WERI-Rb-1 (cell line): ENCODE data around the gene GALNT17.

Experiments used
- DNase-seq: peaks from one replicate; pipeline ENCODE4 v3.0.0-alpha.2; 2020
- H3K27ac ChIP-seq: fragments of 250-450 bp; sonication (Bioruptor Pico); 2 replicates; pipeline ENCODE4 v1.5.1; 2020; ENCODE audit warnings: mild to moderate bottlenecking, moderate library complexity
- H3K27me3 ChIP-seq: fragments of 250-450 bp; sonication (Bioruptor Pico); 2 replicates; pipeline ENCODE4 v1.5.1; 2021; ENCODE audit warnings: mild to moderate bottlenecking, low read depth, moderate library complexity; ENCODE audit not compliant: insufficient read depth, severe bottlenecking
- H3K36me3 ChIP-seq: fragments of 250-450 bp; sonication (Bioruptor Pico); 2 replicates; pipeline ENCODE4 v1.5.1; 2020; ENCODE audit warnings: mild to moderate bottlenecking, moderate library complexity
- H3K4me3 ChIP-seq: 2 replicates; pipeline ENCODE4 v1.5.1; 2011; ENCODE audit warnings: low read depth, mild to moderate bottlenecking, control low read depth, low read length
- H3K9me3 ChIP-seq: fragments of 250-450 bp; sonication (Bioruptor Pico); 2 replicates; pipeline ENCODE4 v1.5.1; 2021; ENCODE audit warnings: mild to moderate bottlenecking, moderate library complexity; ENCODE audit not compliant: severe bottlenecking
- TF ChIP-seq, protein P1 (sequence below): IDR thresholded peaks from 2 replicates; pipeline ENCODE4 v1.5.1; 2011; ENCODE audit warnings: low read depth, mild to moderate bottlenecking, control low read depth, inconsistent platforms, low read length

The GALNT17 gene

DNA sequence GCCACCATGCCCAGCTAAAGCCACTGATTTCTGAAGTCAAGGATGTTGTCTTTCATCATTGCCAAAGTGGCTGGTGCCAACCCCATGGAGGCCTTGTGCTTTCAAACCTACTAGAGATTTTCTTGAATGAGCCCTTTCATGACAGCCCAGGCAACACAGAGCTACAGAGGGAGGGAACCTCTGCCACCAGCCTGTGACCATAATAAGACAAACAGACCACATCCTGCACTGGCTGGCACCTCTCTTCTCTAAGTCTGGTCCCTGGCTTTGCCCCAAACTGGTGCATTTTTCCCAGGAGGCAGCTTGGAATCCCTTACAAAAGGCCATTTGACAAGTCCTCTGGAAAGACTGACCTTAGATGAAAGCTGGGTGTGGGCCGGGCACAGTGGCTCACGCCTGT, 348.8 kb downstream of the GALNT17 start:
- Histone ChIP-seq H3K27me3 (peaks cover under 1% of the 10 kb centered on the region), H3K4me3 (no peak overlapping the region), H3K27ac (no peak overlapping the region), H3K9me3 (no peaks in the 10 kb centered on the region), H3K36me3 (no peaks in the 10 kb centered on the region)
- DNase-seq, result no peak
- TF ChIP-seq, protein P1, sequence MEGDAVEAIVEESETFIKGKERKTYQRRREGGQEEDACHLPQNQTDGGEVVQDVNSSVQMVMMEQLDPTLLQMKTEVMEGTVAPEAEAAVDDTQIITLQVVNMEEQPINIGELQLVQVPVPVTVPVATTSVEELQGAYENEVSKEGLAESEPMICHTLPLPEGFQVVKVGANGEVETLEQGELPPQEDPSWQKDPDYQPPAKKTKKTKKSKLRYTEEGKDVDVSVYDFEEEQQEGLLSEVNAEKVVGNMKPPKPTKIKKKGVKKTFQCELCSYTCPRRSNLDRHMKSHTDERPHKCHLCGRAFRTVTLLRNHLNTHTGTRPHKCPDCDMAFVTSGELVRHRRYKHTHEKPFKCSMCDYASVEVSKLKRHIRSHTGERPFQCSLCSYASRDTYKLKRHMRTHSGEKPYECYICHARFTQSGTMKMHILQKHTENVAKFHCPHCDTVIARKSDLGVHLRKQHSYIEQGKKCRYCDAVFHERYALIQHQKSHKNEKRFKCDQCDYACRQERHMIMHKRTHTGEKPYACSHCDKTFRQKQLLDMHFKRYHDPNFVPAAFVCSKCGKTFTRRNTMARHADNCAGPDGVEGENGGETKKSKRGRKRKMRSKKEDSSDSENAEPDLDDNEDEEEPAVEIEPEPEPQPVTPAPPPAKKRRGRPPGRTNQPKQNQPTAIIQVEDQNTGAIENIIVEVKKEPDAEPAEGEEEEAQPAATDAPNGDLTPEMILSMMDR, result no peak

DNA sequence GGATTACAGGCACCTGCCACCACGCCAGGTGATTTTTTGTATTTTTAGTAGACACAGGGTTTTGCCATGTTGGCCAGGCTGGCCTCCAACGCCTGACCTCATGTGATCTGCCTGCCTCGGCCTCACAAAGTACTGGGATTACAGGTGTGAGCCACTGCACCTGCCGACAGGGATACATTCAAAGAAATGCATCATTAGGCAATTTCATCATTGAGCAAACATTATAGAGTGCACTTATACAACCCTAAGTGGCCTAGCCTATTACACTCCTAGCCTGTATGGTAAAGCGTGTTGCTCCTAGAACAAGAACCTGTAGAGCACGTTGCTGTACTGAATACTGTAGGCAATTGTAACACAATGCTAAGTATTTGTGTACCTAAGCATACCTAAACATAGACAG, 350.3 kb downstream of the GALNT17 start:
- no peaks in the 10 kb centered on the region for H3K27me3 ChIP-seq
- TF ChIP-seq, protein P1, result no peak
- DNase-seq, result no peak

DNA sequence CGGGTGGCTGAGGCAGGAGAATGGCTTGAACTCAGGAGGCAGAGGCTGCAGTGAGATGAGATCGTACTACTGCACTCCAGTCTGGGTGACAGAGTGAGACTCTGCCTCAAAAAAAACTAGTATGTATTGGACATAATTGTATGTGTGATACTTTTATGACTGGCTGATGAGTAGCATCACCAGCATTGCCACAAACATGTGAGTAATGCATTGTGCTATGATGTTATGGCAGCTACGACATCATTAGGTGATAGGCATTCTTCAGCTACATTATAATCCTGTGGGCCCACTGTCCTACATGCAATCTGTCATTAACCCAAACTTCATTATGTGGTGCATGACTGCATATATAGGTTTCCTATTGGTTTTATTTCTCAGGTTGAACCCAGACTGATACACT, 352.4 kb downstream of the GALNT17 start:
- DNase-seq, result no peak
- Histone ChIP-seq H3K4me3 (no peak overlapping the region), H3K36me3 (no peaks in the 10 kb centered on the region), H3K27ac (no peak overlapping the region), H3K27me3 (no peaks in the 10 kb centered on the region), H3K9me3 (no peaks in the 10 kb centered on the region)
- TF ChIP-seq, protein P1, result no peak

More for the DNA sequence above, 350.3 kb downstream of the GALNT17 start:
- Histone ChIP-seq H3K4me3 (no peak overlapping the region), H3K9me3 (no peaks in the 10 kb centered on the region), H3K36me3 (no peaks in the 10 kb centered on the region), H3K27ac (no peak overlapping the region)

DNA sequence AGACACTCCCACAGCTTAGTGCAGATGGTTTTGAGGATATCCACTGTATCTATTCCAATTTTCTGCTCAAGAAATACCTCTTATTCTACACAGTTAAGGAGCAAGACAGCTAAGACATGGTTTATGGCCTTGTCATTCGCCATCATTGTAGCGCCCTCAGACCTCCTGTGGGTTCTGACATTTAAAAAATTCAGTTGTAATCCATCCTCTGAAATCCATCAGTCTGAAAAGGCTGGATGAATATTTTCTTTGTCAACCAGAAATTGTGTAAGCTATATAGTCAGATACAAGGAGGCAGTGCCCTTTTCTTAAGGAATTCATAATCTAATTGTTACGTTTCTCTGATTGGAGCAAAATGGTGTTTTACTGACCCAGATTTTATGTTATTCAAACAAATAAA, 353.6 kb downstream of the GALNT17 start:
- H3K36me3 ChIP-seq, result no peaks in the 10 kb centered on the region
- no peak overlapping the region for H3K27ac ChIP-seq
- H3K9me3 ChIP-seq, result no peaks in the 10 kb centered on the region
- TF ChIP-seq, protein P1, result no peak
- H3K27me3 ChIP-seq, result no peaks in the 10 kb centered on the region
- DNase-seq, result no peak
- no peak overlapping the region for H3K4me3 ChIP-seq

DNA sequence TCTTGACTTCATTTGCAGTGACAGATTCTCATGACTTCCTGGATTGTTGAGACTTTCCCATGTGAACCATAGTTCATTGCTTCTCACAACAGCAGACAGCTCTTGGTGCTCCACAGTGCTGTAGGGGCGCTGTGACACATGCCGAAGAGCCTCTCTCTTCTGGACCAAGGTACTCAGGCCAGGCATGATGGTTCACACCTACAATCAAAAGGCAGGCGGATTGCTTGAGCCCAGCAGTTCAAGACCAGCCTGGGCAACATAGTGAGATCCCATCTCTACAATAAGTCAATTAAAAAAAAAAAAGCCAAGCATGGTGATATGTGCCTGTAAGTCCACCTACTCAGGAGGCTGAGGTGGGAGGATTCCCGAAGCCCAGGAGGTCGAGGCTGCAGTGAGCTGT, 354.5 kb downstream of the GALNT17 start:
- Histone ChIP-seq H3K9me3 (no peaks in the 10 kb centered on the region), H3K27ac (no peak overlapping the region), H3K4me3 (no peak overlapping the region), H3K27me3 (no peaks in the 10 kb centered on the region), H3K36me3 (no peaks in the 10 kb centered on the region)
- TF ChIP-seq, protein P1, result no peak
- no peak for DNase-seq

DNA sequence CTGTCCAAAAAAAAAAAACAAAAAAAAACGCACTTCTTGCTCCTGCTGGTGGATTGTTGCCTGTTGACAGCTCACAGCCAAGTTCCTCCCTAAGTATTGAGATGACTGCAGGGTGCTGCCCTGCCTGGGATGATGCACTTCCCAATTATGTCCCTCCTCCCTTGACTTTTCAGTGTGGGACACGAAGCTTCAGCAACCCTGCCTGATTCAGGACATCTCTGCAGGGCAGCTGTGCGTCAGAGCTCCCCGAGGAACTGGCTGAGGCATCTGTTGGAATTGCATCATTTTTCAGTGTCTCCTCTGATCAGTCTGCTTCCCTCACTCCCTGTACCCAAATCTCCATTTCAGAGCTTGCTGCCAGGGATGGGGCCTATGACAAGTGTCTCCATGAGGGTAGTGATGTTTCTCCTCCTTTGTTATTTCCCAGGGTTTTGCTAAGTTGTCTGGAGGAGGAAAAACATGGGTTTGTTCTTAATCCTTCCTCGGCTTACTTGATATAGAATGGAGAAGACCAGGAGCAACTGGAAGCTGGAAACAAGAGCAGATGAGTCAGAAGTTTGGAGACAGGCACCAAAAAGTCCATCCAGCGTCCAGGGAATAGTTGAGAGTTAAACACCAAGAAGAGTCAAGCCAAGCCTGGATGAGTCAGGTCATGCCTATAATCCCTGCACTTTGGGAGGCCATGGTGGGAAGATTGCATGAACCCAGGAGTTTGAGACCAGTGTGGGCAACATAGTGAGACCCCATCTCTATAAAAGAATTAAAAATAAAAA, 355.1 kb downstream of the GALNT17 start:
- Histone ChIP-seq H3K9me3 (no peaks in the 10 kb centered on the region), H3K27me3 (no peaks in the 10 kb centered on the region), H3K36me3 (no peaks in the 10 kb centered on the region), H3K4me3 (no peak overlapping the region), H3K27ac (no peak overlapping the region)
- TF ChIP-seq, protein P1, result no peak
- no peak for DNase-seq
